Stomach (tissue), 9 donors: ENCODE results near the gene SULT2B1. TPM values are rescaled to one million over a fixed set of nuclear protein-coding genes. Genes with fewer than 3 reads are reported as not detected.

ENCODE experiments used
- DNase-seq, 2 donors: peaks; one replicate each; pipeline versions ENCODE4 v3.0.0 to v3.0.0-alpha.2; 2013 to 2019
- H3K27ac ChIP-seq, 5 donors: fragments of 200-600 bp in 4 of 5; sonication (generic) in 4 of 5; one replicate each; pipeline ENCODE4 v1.5.1; 2013 to 2019; ENCODE audit warnings: mild to moderate bottlenecking in 1 of 5, moderate library complexity in 1 of 5
- H3K27me3 ChIP-seq, 3 donors: fragments of 200-600 bp; sonication (generic); one replicate each; pipeline ENCODE4 v1.5.1; 2017 to 2019; ENCODE audit warnings: mixed run types in 1 of 3
- H3K36me3 ChIP-seq, 4 donors: fragments of 200-600 bp; sonication (generic); 1 replicate in 3 of 4; 2 replicates in 1 of 4; pipeline ENCODE4 v1.5.1; 2016 to 2019
- H3K4me1 ChIP-seq, 4 donors: fragments of 200-600 bp; sonication (generic); one replicate each; pipeline ENCODE4 v1.5.1; 2016 to 2019
- H3K4me3 ChIP-seq, 4 donors: fragments of 200-600 bp; sonication (generic) in 3 of 4; one replicate each; pipeline ENCODE4 v1.5.1; 2016 to 2019; ENCODE audit warnings: mild to moderate bottlenecking in 1 of 4
- H3K9me3 ChIP-seq, 4 donors: fragments of 200-600 bp; sonication (generic); one replicate each; pipeline ENCODE4 v1.5.1; 2016 to 2019
- CTCF ChIP-seq, 7 experiments: fragments of 450-650 bp in 4 of 7; fragments of 200-600 bp in 3 of 7; sonication (generic) in 3 of 7; IDR thresholded peaks; one replicate each; pipeline ENCODE4 v1.5.1; 2016 to 2019; ENCODE audit warnings: antibody characterized with exemption in 7 of 7, control low read depth in 2 of 7, mild to moderate bottlenecking in 1 of 7
- EP300 ChIP-seq: sonication (generic); formaldehyde crosslinking; IDR thresholded peaks from one replicate; pipeline ENCODE4 v1.6.1; 2017; ENCODE audit warnings: antibody characterized with exemption
- POLR2A ChIP-seq, 4 donors: fragments of 450-650 bp; IDR thresholded peaks; one replicate each; pipeline ENCODE4 v1.6.1; 2016; ENCODE audit warnings: antibody characterized with exemption in 4 of 4, control low read depth in 2 of 4, mild to moderate bottlenecking in 1 of 4, moderate library complexity in 1 of 4
- POLR2AphosphoS5 ChIP-seq, 3 donors: sonication (generic); formaldehyde crosslinking; IDR thresholded peaks; one replicate each; pipeline ENCODE4 v1.6.1; 2016; ENCODE audit warnings: antibody characterized with exemption in 3 of 3
- WGBS, 5 donors: extraction: QIAGEN DNeasy Blood & Tissue Kit in 3 of 5; methylation state at CpG; one replicate each; pipeline versions ENCODE4 v1.1.5 to v1.1.7; 2013 to 2018; 5-methylcytosine and 5-hydroxymethylcytosine counted together
- intact Hi-C: fragments of 100-400 bp; cut with DNase I; formaldehyde crosslinking; loops from one replicate; pipeline ENCODE4 v1.15.1; 2023; ENCODE audit warnings: low total_unique reads
- polyA plus RNA-seq, 3 donors: library from polyadenylated mRNA; stranded (reverse); fragments of 200-250 nt; gene quantifications; one replicate each; pipeline ENCODE4 v1.2.3, GENCODE V29; 2013
- total RNA-seq, 5 donors: library from RNA; depleted of rRNA; stranded (reverse); fragments of >200 nt; gene quantifications; one replicate each; pipeline versions ENCODE4 v1.1.0 to v1.2.3, GENCODE V29; 2014 to 2016
- donor health status: healthy with polysubstance abuse.
- donor health status: Bipolar disorder and iron deficiency.
- donor health status: healthy.

Gene SULT2B1
- total and polyA plus RNA-seq, 8 donors: 2.0 to 46.8 (median 3.1) TPM; not detected in 3

DNA sequence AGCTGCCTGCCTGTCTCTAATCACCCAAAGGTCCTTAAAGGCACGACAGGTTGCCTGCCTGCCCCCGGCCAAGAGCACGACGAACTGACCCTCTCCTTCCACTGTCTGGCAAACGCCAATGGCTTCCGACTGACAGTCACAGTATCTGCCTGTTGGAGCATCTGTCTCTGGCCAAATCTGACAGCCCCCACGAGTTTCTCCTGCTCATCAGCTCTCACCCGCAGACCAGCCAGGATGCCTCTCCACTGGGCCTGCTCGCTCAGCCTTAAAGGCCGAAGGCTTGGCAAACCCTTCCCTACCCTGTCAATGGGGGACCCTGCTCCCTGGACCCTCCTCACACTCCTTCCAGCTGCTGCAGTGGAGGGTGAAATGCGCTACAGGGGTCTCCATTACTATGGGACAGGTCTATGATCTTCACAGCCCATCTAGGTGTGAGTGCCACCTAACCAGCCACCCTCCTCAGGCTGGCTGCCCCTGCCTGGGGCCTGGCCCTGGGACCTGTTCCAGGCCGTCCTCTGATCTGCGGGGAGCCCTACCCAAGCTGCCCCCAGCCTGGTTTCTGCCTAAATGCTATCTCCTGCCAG, 62.0 kb downstream of the SULT2B1 start:
- TF ChIP-seq POLR2A (IDR thresholded peaks at IDR 0.05): no peak
- TF ChIP-seq EP300: no peak
- Histone ChIP-seq H3K4me3 (peak overlapping the region; percentile 23 to 93 (median 34)), H3K4me1 (peaks cover 34 to 64% (median 54%) of the 10 kb centered on the region in 4 donors), H3K27me3 (no peaks in the 10 kb centered on the region), H3K36me3 (peaks cover 24 to 41% (median 31%) of the 10 kb centered on the region in 4 donors), H3K9me3 (no peaks in the 10 kb centered on the region), H3K27ac (peak overlapping the region; percentile 77 to 94 (median 93))
- WGBS, 5 donors: 45 to 59% (median 54%) methylated on average over 12 to 13 of the region's 13 CpGs
- no peak for DNase-seq
- intact Hi-C loops: no loop called here

- TF ChIP-seq POLR2A (IDR thresholded peaks at IDR 0.05): no peak
- TF ChIP-seq CTCF (IDR thresholded peaks at IDR 0.05): peak in 2 of 7 experiments; percentile 14 to 29
- peak in 2 of 3 donors; percentile 57 to 86 for TF ChIP-seq POLR2AphosphoS5 (IDR thresholded peaks at IDR 0.05)
- no peak for TF ChIP-seq EP300
- H3K27me3 ChIP-seq: no peaks in the 10 kb centered on the region
- no peaks in the 10 kb centered on the region for H3K9me3 ChIP-seq
- WGBS, 5 donors: 24 to 55% (median 30%) methylated on average over 25 to 31 of the region's 31 CpGs
- peaks cover 24 to 39% (median 31%) of the 10 kb centered on the region in 4 donors for H3K36me3 ChIP-seq
- intact Hi-C loops: no loop called here
- DNase-seq: peak; percentile 90 to 96
- H3K4me3 ChIP-seq: peak within 1 kb of the TSS; percentile 23 to 93 (median 60)
- peak within 1 kb of the TSS; percentile 77 to 94 (median 93) for H3K27ac ChIP-seq
- peaks cover 36 to 61% (median 57%) of the 10 kb centered on the region in 4 donors for H3K4me1 ChIP-seq
Observed at GRCh38 chr19:48614436-48615230, 62.7 kb downstream of the SULT2B1 start, which contains the start of gene FAM83E. Gene FAM83E, minus strand, starts transcription at chr19:48615076. Its CDS starts 1,704 bp downstream, at chr19:48613372.

- Histone ChIP-seq H3K4me1 (peaks cover 38 to 69% (median 62%) of the 10 kb centered on the region in 4 donors), H3K4me3 (peak overlapping the region in 2 of 4 donors; percentile 90 to 93), H3K36me3 (peaks cover 24 to 37% (median 31%) of the 10 kb centered on the region in 4 donors), H3K9me3 (no peaks in the 10 kb centered on the region), H3K27me3 (no peaks in the 10 kb centered on the region), H3K27ac (peak overlapping the region; percentile 77 to 94 (median 93))
- 36 to 54% (median 47%) methylated on average over 18 to 19 of the region's 19 CpGs for WGBS, 5 donors
- no peak for DNase-seq
- intact Hi-C loops: no loop called here
- TF ChIP-seq POLR2A (IDR thresholded peaks at IDR 0.05) (no peak), EP300 (no peak), CTCF (IDR thresholded peaks at IDR 0.05) (no peak), POLR2AphosphoS5 (IDR thresholded peaks at IDR 0.05) (no peak)
Observed at GRCh38 chr19:48615231-48616040, 63.5 kb downstream of the SULT2B1 start.

DNA sequence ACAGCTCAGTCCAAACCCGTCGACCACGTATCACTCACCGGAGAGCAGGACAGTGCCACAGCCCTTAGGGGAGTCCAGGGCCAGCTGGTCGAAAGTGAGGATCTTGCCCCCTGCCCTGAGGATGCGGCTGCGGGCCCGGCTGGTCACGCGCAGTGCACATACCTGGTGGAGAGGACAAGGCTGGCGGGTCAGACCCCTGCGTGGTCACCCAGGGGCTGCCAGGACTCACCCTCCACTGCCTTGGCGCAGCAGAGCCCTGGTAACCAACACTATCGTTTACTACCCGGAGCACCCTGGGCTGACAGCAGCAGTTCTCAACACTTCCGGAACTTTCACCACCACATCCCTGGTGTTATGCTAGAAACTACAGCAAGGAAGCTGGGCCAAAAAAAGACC, 64.1 kb downstream of the SULT2B1 start:
- peaks cover 24 to 37% (median 31%) of the 10 kb centered on the region in 4 donors for H3K36me3 ChIP-seq
- DNase-seq: no peak
- TF ChIP-seq CTCF (IDR thresholded peaks at IDR 0.05): no peak
- no peaks in the 10 kb centered on the region for H3K27me3 ChIP-seq
- H3K4me3 ChIP-seq: peak overlapping the region in 2 of 4 donors; percentile 90 to 93
- 52 to 66% (median 60%) methylated on average over 8 to 16 of the region's 16 CpGs for WGBS, 5 donors
- intact Hi-C loops: no loop called here
- peak overlapping the region; percentile 77 to 94 (median 93) for H3K27ac ChIP-seq
- no peaks in the 10 kb centered on the region for H3K9me3 ChIP-seq
- H3K4me1 ChIP-seq: peaks cover 38 to 71% (median 65%) of the 10 kb centered on the region in 4 donors
